Omental fat pad (tissue), 4 donors: Measurements from ENCODE around the gene PPP1R7. TPM values are rescaled to one million over a fixed set of nuclear protein-coding genes. Genes with fewer than 3 reads are reported as not detected.

Experiments
- ATAC-seq: fragments of 150-250 bp; one replicate; pipeline ENCODE4 v1.9.1; 2016; ENCODE audit warnings: mild to moderate bottlenecking, moderate library complexity; ENCODE audit not compliant: low FRiP score
- DNase-seq: peaks from one replicate; pipeline ENCODE4 v3.0.0-alpha.2; 2019; ENCODE audit warnings: low spot score
- total RNA-seq, 4 donors: library from RNA; depleted of rRNA; stranded (reverse); fragments of >200 nt; gene quantifications; one replicate each; pipeline ENCODE4 v1.1.0, GENCODE V29; 2016
- TF ChIP-seq, protein P1 (sequence below), 3 donors: fragments of 450-650 bp; IDR thresholded peaks; one replicate each; pipeline ENCODE4 v1.5.1; 2016 to 2017; ENCODE audit warnings: antibody characterized with exemption in 3 of 3, mild to moderate bottlenecking in 3 of 3, moderate library complexity in 2 of 3

Gene PPP1R7
- total RNA-seq, 4 donors from 2014 or later, result 33.4 to 41.8 (median 35.4) TPM

DNA sequence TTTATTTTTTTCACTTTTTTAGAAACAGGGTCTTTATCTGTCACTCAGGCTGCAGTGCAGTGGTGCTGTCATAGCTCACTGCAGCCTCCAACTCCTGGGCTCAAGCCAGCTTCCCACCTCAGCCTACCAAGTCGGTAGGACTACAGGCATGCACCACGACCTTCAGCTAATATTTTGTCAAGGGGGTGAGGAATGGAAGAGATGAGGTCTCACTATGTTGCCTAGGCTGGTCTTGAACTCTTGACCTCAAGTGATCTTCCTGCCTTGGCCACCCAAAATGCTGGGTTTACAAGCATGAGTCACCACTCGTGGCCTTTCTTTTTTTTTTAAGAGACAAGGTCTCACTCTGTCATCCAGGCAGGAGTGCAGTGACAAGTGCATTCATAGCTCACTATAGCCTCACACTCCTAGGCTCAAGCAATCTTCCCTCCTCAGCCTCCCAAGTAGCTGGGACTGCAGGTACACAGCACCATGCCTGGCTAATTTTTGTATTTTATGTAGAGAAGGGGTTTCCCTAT, 13.4 kb downstream of the PPP1R7 start:
- TF ChIP-seq, protein P1, sequence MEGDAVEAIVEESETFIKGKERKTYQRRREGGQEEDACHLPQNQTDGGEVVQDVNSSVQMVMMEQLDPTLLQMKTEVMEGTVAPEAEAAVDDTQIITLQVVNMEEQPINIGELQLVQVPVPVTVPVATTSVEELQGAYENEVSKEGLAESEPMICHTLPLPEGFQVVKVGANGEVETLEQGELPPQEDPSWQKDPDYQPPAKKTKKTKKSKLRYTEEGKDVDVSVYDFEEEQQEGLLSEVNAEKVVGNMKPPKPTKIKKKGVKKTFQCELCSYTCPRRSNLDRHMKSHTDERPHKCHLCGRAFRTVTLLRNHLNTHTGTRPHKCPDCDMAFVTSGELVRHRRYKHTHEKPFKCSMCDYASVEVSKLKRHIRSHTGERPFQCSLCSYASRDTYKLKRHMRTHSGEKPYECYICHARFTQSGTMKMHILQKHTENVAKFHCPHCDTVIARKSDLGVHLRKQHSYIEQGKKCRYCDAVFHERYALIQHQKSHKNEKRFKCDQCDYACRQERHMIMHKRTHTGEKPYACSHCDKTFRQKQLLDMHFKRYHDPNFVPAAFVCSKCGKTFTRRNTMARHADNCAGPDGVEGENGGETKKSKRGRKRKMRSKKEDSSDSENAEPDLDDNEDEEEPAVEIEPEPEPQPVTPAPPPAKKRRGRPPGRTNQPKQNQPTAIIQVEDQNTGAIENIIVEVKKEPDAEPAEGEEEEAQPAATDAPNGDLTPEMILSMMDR (IDR thresholded peaks at IDR 0.05), result no peak
- no peak for ATAC-seq
- DNase-seq, result no peak

DNA sequence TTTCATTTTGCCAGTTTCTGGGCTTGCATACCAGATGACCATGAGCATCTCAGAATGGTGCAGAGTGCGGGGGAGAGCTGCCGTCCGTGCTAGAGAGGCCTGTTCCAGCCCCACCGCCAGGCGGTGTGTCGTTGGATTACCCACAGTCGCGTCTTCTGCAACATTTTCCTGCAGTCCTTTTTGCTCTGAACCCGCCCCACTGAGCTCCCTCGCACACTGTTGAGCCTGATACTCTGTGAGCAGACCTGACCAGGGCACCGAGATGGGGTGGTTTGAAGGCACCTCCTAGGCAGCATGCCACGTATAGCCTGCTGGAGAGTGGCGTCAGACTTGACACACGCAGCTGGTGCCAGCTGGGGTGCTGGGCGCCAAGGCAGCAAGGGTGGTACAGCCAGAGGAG, 18.1 kb downstream of the PPP1R7 start:
- TF ChIP-seq, protein P1 (IDR thresholded peaks at IDR 0.05), result no peak
- DNase-seq (no peak), ATAC-seq (no peak)

DNA sequence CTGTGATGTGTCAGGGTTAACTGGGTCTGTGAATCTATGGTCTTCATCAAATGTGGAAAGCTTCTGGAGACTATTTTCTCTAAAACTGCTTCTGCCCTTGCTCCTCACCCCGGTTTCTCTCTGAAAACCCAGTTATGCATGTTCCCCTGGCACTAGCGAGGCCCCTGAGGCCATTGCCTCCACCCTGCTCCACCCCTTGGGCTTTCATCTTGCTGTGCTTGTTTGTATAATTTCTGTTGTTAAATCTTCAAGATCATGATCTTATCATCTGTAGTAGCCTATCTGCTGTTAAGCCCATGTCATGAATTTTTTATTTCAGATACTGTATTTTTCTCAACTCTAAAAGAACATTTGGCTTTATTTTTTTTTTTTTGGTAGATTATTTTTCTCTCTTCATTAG, 23.3 kb downstream of the PPP1R7 start:
- DNase-seq (no peak), ATAC-seq (no peak)
- TF ChIP-seq, protein P1 (IDR thresholded peaks at IDR 0.05), result no peak

DNA sequence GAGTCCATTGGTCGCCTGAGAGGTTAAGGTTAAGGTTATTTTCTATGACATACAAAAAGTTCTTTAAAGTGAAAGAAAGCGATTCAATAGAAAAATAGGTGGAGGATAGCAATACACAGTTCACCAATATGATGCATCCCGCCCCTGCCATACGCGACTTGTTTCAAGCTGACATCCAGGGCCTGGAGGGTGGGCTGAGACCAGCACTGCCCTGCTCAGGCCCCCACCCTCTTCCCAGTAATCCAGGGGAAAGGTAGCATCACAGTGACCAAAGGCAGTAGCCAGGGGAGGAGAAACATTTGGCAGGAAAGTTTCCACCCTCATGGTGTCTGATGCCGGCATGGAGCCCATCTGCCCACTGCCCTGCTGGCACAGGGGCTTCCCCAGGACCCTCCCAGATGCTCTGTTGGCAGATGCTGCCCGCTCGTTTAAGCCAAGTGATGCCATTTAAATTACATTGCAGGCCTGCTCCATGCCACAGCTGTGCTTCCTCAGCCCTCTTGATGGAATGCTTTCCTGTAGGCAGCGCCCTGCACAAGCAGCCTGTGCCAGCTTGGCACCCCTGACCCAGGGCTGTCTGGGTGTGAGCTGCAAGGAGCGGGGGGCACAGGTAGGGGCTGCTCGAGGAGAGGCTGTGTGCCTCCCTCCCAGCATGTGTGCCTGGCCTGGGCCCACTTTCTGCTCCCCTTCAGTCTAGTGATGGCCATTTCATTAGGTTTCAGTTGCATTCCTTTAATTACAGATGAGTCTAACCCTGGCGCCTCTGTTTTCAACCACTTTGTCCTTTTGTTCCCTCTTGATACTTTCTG, 27.5 kb downstream of the PPP1R7 start:
- DNase-seq (no peak), ATAC-seq (no peak)
- TF ChIP-seq, protein P1 (IDR thresholded peaks at IDR 0.05), result no peak

DNA sequence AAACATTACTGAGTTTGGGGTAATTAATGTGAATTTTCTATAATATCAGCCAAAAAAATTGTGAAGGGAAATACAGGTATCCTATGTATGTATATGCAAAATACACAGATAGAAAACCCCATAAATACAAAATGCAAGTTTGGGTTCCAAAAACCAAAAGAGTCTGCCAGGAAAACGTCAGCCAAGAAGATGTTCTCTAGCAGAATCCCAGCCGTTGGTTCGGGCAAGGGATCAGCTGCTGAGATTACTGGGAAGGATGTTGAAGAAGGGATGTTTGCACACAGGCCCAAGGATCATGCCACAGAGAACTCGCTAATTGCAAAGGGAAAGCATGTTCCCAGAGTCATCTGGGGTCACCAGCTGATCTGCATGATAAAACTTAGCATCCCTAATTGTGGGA, 28.7 kb downstream of the PPP1R7 start:
- TF ChIP-seq, protein P1 (IDR thresholded peaks at IDR 0.05), result no peak
- DNase-seq (no peak), ATAC-seq (no peak)

DNA sequence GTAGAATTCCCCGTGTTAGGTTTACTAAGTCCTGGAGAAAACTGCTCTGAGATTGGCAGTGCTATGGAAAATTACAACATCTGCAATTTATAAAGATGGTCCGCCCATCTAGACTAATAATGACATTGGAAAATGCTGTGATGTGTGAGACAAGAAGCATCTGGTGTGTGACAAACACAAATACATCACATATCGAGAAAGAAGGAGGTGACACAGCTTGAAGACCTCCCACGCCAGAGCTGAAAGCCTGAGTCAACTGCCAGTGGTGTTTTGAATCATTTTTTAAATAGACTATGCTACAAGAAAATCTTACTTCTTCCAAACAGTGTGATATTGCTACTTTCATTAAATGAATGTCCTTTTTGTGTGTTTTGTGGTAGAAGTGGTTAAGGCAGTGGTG, 29.6 kb downstream of the PPP1R7 start:
- no peak for ATAC-seq
- no peak for DNase-seq

More for the DNA sequence above, 29.6 kb downstream of the PPP1R7 start:
- TF ChIP-seq, protein P1 (IDR thresholded peaks at IDR 0.05), result no peak
